K562 (cell line): ENCODE results near the gene PDE4D. TPM values are rescaled to one million over a fixed set of nuclear protein-coding genes. Genes with fewer than 3 reads are reported as not detected.

Source experiments
- ATAC-seq: fragments of 200-7000 bp; cut with Tn5 transposase; 3 replicates; pipeline ENCODE4 v1.9.1; 2020; ENCODE audit warnings: moderate library complexity
- BruUV-seq: library from RNA; stranded (reverse); fragments of 400-500 nt; replicated peaks from 2 replicates; lab custom pipeline; 2021; lab: Mats Ljungman, UMichigan
- CTCF ChIA-PET: fragments of 300-600 bp; formaldehyde crosslinking; extraction: SDS; loops from one replicate; lab custom pipeline; 2021; ENCODE audit warnings: low intra/inter-chr PET ratio; lab: Yijun Ruan, JAX
- POLR2A ChIA-PET: fragments of 300-600, 350-650 bp; sonication (Branson Sonifier 250); formaldehyde crosslinking; extraction: SDS; loops from one replicate; lab custom pipeline; 2021; ENCODE audit warnings: antibody characterized with exemption, inconsistent platforms; lab: Yijun Ruan, JAX
- DNase-seq, 4 experiments: peaks; one replicate each; pipeline versions ENCODE4 v3.0.0 to v3.0.0-alpha.2; 2011 to 2018; ENCODE audit warnings: low spot score in 3 of 4, mixed read lengths in 3 of 4; ENCODE audit errors: extremely low read depth in 1 of 4
- FAIRE-seq: peaks from 2 replicates; lab custom pipeline; 2011; peaks lifted over from hg19 to GRCh38; lab: Jason Lieb, UNC
- H2AFZ ChIP-seq: 2 replicates; pipeline ENCODE4 v1.6.0; 2011; ENCODE audit warnings: low read depth, low read length, control low read depth, inconsistent platforms
- H3K27ac ChIP-seq: fragments of 200-600 bp; 3 replicates; pipeline ENCODE4 v1.8.0; 2011; ENCODE audit warnings: low read depth, mild to moderate bottlenecking, control low read depth, inconsistent platforms, low read length, moderate library complexity, mixed read lengths; ENCODE audit errors: extremely low read depth
- H3K27me3 ChIP-seq, 2 experiments: fragments of 300-600 bp in 1 of 2; 2 replicates in 1 of 2; 3 replicates in 1 of 2; pipeline versions ENCODE4 v1.6.0 to v1.8.0; 2011; ENCODE audit warnings: inconsistent platforms in 2 of 2, low read length in 2 of 2, mild to moderate bottlenecking in 1 of 2, mixed read lengths in 1 of 2, moderate library complexity in 1 of 2; ENCODE audit not compliant: control insufficient read depth in 2 of 2, insufficient read depth in 2 of 2
- H3K36me3 ChIP-seq: fragments of 300-600 bp; 3 replicates; pipeline ENCODE4 v1.8.0; 2011; ENCODE audit warnings: mild to moderate bottlenecking, low read length, inconsistent platforms; ENCODE audit not compliant: control insufficient read depth, insufficient read depth
- H3K4me1 ChIP-seq, 2 experiments: fragments of 200-600 bp in 1 of 2; replicated peaks in 1 of 2; 2 replicates in 1 of 2; 3 replicates in 1 of 2; pipeline versions ENCODE4 v1.5.1 to v1.8.0; 2011; ENCODE audit warnings: inconsistent platforms in 2 of 2, low read length in 2 of 2, mild to moderate bottlenecking in 1 of 2, mixed read lengths in 1 of 2, moderate library complexity in 1 of 2; ENCODE audit not compliant: control insufficient read depth in 2 of 2, insufficient read depth in 2 of 2
- H3K4me2 ChIP-seq: 2 replicates; pipeline ENCODE4 v1.6.1; 2011; ENCODE audit warnings: low read length, control low read depth, inconsistent platforms, mixed read lengths; ENCODE audit not compliant: insufficient read depth
- H3K4me3 ChIP-seq: fragments of 200-600 bp; sonication (generic), shearing (Covaris generic); 2 replicates; pipeline ENCODE4 v1.5.1; 2016; ENCODE audit warnings: control low read depth, inconsistent platforms
- H3K79me2 ChIP-seq: fragments of 200-600 bp; 3 replicates; pipeline ENCODE4 v1.8.0; 2011; ENCODE audit warnings: low read length, inconsistent platforms; ENCODE audit not compliant: control insufficient read depth, insufficient read depth
- H3K9ac ChIP-seq, 2 experiments: 2 replicates each; pipeline versions ENCODE4 v1.6.0 to v1.6.1; 2011; ENCODE audit warnings: low read depth in 2 of 2, low read length in 2 of 2, control low read depth in 1 of 2, inconsistent platforms in 1 of 2, mild to moderate bottlenecking in 1 of 2, mixed read lengths in 1 of 2; ENCODE audit not compliant: insufficient read depth in 1 of 2
- H3K9me1 ChIP-seq: one replicate; pipeline ENCODE4 v1.6.0; 2011; ENCODE audit warnings: inconsistent platforms, mild to moderate bottlenecking, low read length, moderate library complexity; ENCODE audit not compliant: control insufficient read depth, insufficient read depth
- H3K9me3 ChIP-seq: replicated peaks from 2 replicates; pipeline ENCODE4 v1.5.1; 2011; ENCODE audit warnings: low read depth, low read length, inconsistent platforms; ENCODE audit not compliant: control insufficient read depth, insufficient read depth
- H4K20me1 ChIP-seq: replicated peaks from 2 replicates; pipeline ENCODE4 v1.6.1; 2011; ENCODE audit warnings: low read length, inconsistent platforms, mixed read lengths; ENCODE audit not compliant: control insufficient read depth, insufficient read depth
- CGGBP1 ChIP-seq: fragments of 250-450 bp; sonication (Bioruptor Pico); IDR thresholded peaks from 2 replicates; pipeline ENCODE4 v1.9.0; 2021; ENCODE audit warnings: mild to moderate bottlenecking
- ETV6 ChIP-seq, 3 experiments: fragments of 150-350 bp in 1 of 3; sonication (generic) in 1 of 3; formaldehyde crosslinking in 1 of 3; IDR thresholded peaks; 2 replicates each; pipeline versions ENCODE4 v1.6.1 to v1.8.0; 2014 to 2022; ENCODE audit warnings: borderline replicate concordance in 2 of 3, low read depth in 2 of 3, antibody characterized with exemption in 1 of 3, low read length in 1 of 3, mild to moderate bottlenecking in 1 of 3, missing genetic modification reagents in 1 of 3
- FOXA1 ChIP-seq: fragments of 450-650 bp; IDR thresholded peaks from 2 replicates; pipeline ENCODE4 v1.6.1; 2016; ENCODE audit warnings: mild to moderate bottlenecking, borderline replicate concordance
- HIVEP1 ChIP-seq: fragments of 250-450 bp; sonication (Bioruptor Pico); IDR thresholded peaks from 2 replicates; pipeline ENCODE4 v1.4.0; 2020; ENCODE audit warnings: mild to moderate bottlenecking
- HLTF ChIP-seq: fragments of 450-650 bp; IDR thresholded peaks from 2 replicates; pipeline ENCODE4 v1.6.1; 2016
- JUND ChIP-seq, 2 experiments: IDR thresholded peaks; 2 replicates in 1 of 2; 3 replicates in 1 of 2; pipeline ENCODE4 v1.6.1; 2011; ENCODE audit warnings: borderline replicate concordance in 2 of 2, low read depth in 2 of 2, low read length in 2 of 2, improper control_type of control experiment in 1 of 2, missing biosample characterization in 1 of 2, missing genetic modification characterization in 1 of 2, missing genetic modification reagents in 1 of 2
- NCOA4 ChIP-seq: fragments of 450-650 bp; IDR thresholded peaks from 2 replicates; pipeline ENCODE4 v1.6.1; 2018; ENCODE audit warnings: mild to moderate bottlenecking; ENCODE audit not compliant: partially characterized antibody
- PHF8 ChIP-seq: fragments of 200-600 bp; sonication (generic); IDR thresholded peaks from 2 replicates; pipeline ENCODE4 v1.6.1; 2012; ENCODE audit warnings: mixed run types, mild to moderate bottlenecking, inconsistent platforms, low read length, moderate library complexity, borderline replicate concordance
- SIX5 ChIP-seq, 2 experiments: IDR thresholded peaks; 2 replicates each; pipeline ENCODE4 v1.6.1; 2011; ENCODE audit warnings: low read length in 2 of 2, borderline replicate concordance in 1 of 2, low read depth in 1 of 2, mild to moderate bottlenecking in 1 of 2, moderate library complexity in 1 of 2; ENCODE audit not compliant: insufficient read depth in 1 of 2
- SP1 ChIP-seq: sonication (generic); formaldehyde crosslinking; IDR thresholded peaks from 2 replicates; pipeline ENCODE4 v1.8.1; 2022; ENCODE audit warnings: mild to moderate bottlenecking, missing genetic modification reagents
- WHSC1 ChIP-seq: IDR thresholded peaks from one replicate; pipeline ENCODE4 v1.6.1; 2012; ENCODE audit warnings: low read length, control low read depth, inconsistent platforms
- ZFP30 ChIP-seq: fragments of 250-450 bp; sonication (Bioruptor Pico); IDR thresholded peaks from 2 replicates; pipeline ENCODE4 v1.8.0; 2022; ENCODE audit warnings: moderate library complexity, mild to moderate bottlenecking, inconsistent platforms, borderline replicate concordance
- ZHX1 ChIP-seq: fragments of 150-350 bp; conservative IDR thresholded peaks from 2 replicates; pipeline ENCODE4 v1.6.1; 2014; ENCODE audit warnings: low read length
- ZKSCAN1 ChIP-seq: fragments of 150-350 bp; IDR thresholded peaks from 2 replicates; pipeline ENCODE4 v1.6.1; 2016; ENCODE audit warnings: low read depth, low read length
- ZKSCAN3 ChIP-seq: fragments of 250-450 bp; sonication (Bioruptor Pico); IDR thresholded peaks from 2 replicates; pipeline ENCODE4 v1.4.0; 2020
- ZNF277 ChIP-seq: fragments of 250-450 bp; sonication (Bioruptor Pico); IDR thresholded peaks from 2 replicates; pipeline ENCODE4 v1.8.0; 2022; ENCODE audit warnings: inconsistent platforms, mild to moderate bottlenecking, moderate library complexity, borderline replicate concordance
- ZNF511 ChIP-seq: sonication (generic); formaldehyde crosslinking; IDR thresholded peaks from 2 replicates; pipeline ENCODE4 v1.8.0; 2022; ENCODE audit warnings: mild to moderate bottlenecking, missing genetic modification reagents
- WGBS: fragments of 100-300 bp; shearing (Covaris generic); methylation state at CpG from one replicate; pipeline ENCODE4 v1.1.6; 2016; ENCODE audit warnings: low coverage, mixed read lengths; ENCODE audit not compliant: insufficient coverage; ENCODE audit errors: missing lambda C conversion rate; 5-methylcytosine and 5-hydroxymethylcytosine counted together
- in situ Hi-C: fragments of 300-500 bp; cut with MboI; formaldehyde crosslinking; loops from 4 replicates; pipeline ENCODE4 v1.15.0; 2018; ENCODE audit warnings: inconsistent platforms, mixed read lengths
- intact Hi-C: fragments of 100-400 bp; cut with micrococcal nuclease; formaldehyde crosslinking; loops from 2 replicates; pipeline ENCODE4 v1.14.2; 2022
- polyA plus RNA-seq, 8 experiments: library from polyadenylated mRNA; depleted of rRNA in 4 of 8; stranded (reverse) in 5 of 8; unstranded in 3 of 8; fragments of >200 nt; fragmentation: Nextera tagmentation in 2 of 8; fragmentation: Illumina TruSeq in 1 of 8; extraction: Ambion mirVana in 2 of 8; extraction: Trizol in 1 of 8; gene quantifications; 2 replicates each; pipeline versions ENCODE4 v1.2.1 to v1.2.3, GENCODE V29; 2011 to 2014; ENCODE audit warnings: inconsistent platforms in 1 of 8, missing spikeins in 1 of 8
- total RNA-seq, 7 experiments: library from RNA; depleted of rRNA in 6 of 7; stranded (reverse); fragments of >200 nt in 6 of 7; fragmentation: Illumina TruSeq in 2 of 7; extraction: Trizol in 2 of 7; gene quantifications; 2 replicates each; pipeline versions ENCODE4 v1.2.1 to v1.2.3, GENCODE V29; 2011 to 2021; ENCODE audit warnings: low replicate concordance in 1 of 7

PDE4D gene
- total and polyA plus RNA-seq, 9 of the 15 experiments (the other 6 are each of a cell fraction or from before 2014, with no cell fraction given), result 0.04 to 0.46 (median 0.13) TPM

- intact Hi-C loops, result no loop called here
- no peak overlapping the region for H2AFZ ChIP-seq
- no TSS peak for BruUV-seq
- in situ Hi-C loops, result no loop called here
- H3K9me1 ChIP-seq, result no peaks in the 10 kb centered on the region
- no peak for DNase-seq
- ChIA-PET CTCF (no interaction called here), POLR2A (no interaction called here)
- no peak overlapping the region for H3K4me2 ChIP-seq
- H3K9ac ChIP-seq, result no peak overlapping the region
- FAIRE-seq, result no peak
- H3K27me3 ChIP-seq, result no peaks in the 10 kb centered on the region
- H3K36me3 ChIP-seq, result no peaks in the 10 kb centered on the region
- H3K4me1 ChIP-seq, result no peaks in the 10 kb centered on the region
- H4K20me1 ChIP-seq, result no peaks in the 10 kb centered on the region
- H3K27ac ChIP-seq, result no peak overlapping the region
- 5% methylated on average over 12 of the region's 12 CpGs for WGBS
- H3K79me2 ChIP-seq, result no peaks in the 10 kb centered on the region
- no peaks in the 10 kb centered on the region for H3K9me3 ChIP-seq
- ATAC-seq, result no peak
- H3K4me3 ChIP-seq, result no peak overlapping the region
- TF ChIP-seq ZNF511 (CRISPR knock-in tag) (no peak), ZKSCAN3 (CRISPR knock-in tag) (no peak), ETV6 (IDR thresholded peaks at IDR 0.05; ENCODE audit: borderline replicate concordance in 1 of 2, low read depth in 2 of 2, low read length in 1 of 2) (no peak), ETV6 (CRISPR knock-in tag; IDR thresholded peaks at IDR 0.05; ENCODE audit: borderline replicate concordance) (no peak), ZFP30 (CRISPR knock-in tag) (no peak), SP1 (CRISPR knock-in tag) (no peak), WHSC1 (no peak), FOXA1 (no peak), NCOA4 (no peak), HLTF (no peak), CGGBP1 (CRISPR knock-in tag) (no peak), ZHX1 (no peak), SIX5 (IDR thresholded peaks at IDR 0.05; ENCODE audit: borderline replicate concordance in 1 of 2, insufficient read depth in 1 of 2, low read depth in 1 of 2, low read length in 2 of 2) (no peak), PHF8 (no peak), ZNF277 (no peak), HIVEP1 (no peak), ZKSCAN1 (no peak), JUND (IDR thresholded peaks at IDR 0.05; ENCODE audit: borderline replicate concordance, low read depth, low read length) (no peak), JUND (tag; IDR thresholded peaks at IDR 0.05; ENCODE audit: borderline replicate concordance, low read depth, low read length) (no peak)
Observed at GRCh38 chr5:59071755-59072549, 821.6 kb downstream of the PDE4D start.
